M059J (cell line): ENCODE measurements around the gene DNAH5. TPM values are rescaled to one million over a fixed set of nuclear protein-coding genes. Genes with fewer than 3 reads are reported as not detected.

Source experiments
- DNase-seq: peaks from one replicate; pipeline ENCODE4 v3.0.0-alpha.2; 2012; ENCODE audit warnings: low read depth
- total RNA-seq: library from RNA; depleted of rRNA; stranded (reverse); fragments of >200 nt; shearing (Covaris generic); gene quantifications from 2 replicates; pipeline ENCODE4 v1.2.3, GENCODE V29; 2014

Gene DNAH5
- total RNA-seq, 1 experiment from 2014 or later, result 3.0 TPM

DNA sequence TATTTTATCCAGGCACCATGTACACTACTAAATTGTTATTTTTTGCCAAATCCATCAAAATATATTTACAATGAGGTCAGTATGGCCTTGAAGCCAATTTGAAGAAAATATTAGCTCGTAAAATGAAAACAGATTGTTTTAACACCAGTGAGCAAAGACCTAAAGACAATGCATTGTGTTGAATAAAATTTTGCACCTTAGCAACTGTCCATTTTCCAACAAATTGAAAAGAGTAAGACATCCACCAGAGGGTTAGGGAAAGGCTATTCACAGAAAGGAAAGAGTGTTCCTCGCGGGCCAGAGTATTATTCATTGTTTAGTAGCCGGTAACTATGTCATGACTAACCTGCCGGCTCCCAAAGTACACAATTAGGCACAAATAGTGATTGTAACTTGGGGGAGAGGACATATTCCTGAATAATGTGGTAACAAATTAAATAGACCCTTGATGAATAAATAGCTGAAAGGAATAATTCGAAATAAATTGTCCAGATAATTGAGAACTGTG, 213.3 kb downstream of the DNAH5 start:
- peak; percentile 60 for DNase-seq

DNA sequence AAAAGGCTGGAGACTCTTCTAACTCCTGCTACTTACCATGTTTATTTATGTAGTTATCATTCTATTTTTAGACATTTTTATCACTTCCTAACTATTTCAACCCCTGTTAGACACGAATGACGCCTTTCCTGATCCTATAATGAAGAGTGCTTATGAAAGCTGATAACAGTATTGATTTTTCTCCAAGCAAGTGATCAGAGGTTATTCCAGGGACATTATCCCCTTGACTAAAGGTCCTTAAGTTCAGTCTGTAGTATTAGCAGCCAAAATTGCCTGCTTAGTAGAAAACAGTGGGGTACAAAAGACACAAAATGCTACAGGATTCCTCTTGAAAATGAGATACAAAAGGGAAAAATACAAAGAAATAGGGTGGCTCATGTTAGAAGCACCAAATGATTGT, 235.6 kb downstream of the DNAH5 start:
- DNase-seq, result no peak

DNA sequence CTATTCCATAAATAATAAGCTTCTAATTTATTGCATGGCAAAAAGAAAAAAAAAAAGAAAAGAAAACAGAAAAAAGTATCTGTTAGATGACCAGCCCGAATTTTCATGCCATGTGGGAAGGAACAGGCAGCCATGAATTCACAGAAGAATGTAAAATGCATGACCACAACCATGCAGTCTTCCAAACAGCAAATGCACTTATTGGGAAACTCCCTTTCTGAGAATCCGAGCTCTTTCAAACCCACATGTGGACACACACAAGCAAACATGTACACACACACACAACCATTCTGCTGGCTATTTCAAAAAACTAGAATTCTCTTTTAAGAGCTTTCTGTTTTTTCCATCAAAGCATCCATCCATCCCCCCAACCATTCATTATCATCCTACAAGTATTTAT, 236.1 kb downstream of the DNAH5 start:
- DNase-seq, result no peak

DNA sequence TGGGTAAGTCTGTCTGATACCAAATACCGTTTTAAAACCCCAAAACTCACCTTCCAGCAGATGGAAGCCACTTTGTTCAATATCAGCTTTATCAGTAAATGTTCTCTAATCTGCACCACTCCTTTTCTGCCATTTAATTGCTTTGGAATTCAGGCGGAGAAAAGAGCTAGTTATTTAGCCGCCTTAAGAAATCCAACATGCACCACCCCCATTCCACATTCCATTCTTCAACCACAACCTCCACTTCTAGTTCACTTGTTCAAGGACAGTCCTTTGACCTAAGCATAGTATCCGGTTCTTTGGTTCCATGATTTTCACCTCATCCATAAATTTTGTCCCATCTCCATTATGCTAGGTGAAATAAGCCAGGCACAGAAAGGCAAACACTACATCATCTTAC, 240.1 kb downstream of the DNAH5 start:
- DNase-seq, result peak; percentile 21

DNA sequence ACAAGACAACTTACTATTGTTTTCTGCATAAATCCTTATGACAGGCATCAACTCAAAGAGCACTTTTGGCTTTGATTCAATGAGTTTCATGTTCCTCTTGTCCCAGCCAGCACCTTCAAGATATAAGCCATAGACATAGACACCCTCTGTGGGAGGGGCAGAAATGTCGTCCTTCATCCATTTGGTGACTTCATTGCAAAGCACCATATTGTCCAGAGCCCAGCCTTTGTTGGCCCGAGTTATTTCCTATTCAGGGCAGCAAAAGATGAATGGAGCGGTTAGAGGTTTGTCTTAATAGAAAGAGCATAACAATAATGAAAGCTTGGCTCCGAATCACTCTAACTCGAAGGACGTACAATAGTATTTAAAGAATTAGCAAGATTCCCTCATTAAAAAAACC, 243.9 kb downstream of the DNAH5 start:
- DNase-seq, result no peak

DNA sequence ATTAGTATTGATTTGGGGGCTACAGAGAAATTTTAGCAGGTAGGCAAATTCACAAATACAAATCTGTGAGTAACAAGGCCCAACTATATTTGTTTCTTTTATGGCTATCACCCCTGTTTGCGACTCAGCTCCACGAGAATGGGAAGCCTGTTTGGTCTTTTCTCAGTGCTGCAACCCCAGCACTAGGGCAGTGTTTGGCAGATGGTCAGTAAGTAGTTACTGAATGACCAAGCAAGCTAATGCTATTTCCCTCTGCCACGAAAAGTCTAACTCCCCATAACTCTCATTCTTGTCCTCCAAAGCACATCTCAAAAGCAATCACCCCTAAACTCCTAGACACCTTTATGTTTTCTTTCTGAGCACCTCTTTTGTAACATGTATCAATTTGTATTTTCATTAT, 245.6 kb downstream of the DNAH5 start:
- DNase-seq, result no peak

DNA sequence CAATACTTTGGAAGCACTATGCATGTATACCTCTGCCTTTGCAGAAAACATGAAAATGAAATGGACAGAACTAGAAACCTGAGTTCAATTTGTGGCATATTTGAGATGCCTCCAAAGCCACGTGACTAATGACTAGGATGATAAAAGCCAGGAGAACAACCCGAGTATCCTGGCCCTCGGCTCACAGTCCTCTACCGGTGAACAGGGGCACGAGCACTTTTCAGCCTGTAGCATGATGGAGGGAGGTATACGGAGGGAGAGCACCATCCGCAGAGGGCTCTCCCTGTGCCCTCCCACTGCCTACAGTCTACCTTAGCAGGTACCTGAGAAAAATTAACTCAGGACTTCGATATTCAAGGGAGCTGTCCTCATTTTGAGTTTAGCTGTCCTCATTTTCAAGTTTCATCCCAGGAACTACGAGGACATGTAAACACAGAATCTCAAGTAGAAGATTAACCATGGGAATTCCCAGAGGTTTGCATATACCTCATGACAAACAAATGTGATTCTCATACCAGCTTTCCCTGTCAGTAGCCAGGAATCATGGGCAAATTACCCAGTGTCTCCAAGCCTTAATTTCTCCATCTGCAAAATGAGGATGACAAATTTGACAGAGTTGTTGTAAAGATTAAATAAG, 249.3 kb downstream of the DNAH5 start:
- DNase-seq, result peak; percentile 21

DNA sequence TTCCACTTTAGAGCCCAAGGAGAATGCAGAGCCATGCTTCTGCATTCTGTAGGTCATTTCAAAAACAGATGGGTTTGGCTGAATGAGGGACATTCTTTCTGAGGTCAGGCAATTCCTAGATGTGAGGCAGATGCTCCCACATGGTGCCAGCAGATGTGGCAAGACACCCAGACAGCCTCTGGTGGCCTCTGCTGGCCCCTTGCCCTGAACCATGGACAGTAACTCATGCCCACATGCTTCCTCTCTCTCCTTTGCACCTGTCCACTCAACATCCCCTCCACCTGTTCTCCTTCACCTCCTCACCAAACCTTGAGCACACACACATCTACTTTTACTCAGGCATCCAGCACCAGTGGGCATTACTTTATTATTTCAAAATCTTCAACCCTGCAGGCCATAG, 252.3 kb downstream of the DNAH5 start:
- no peak for DNase-seq

DNA sequence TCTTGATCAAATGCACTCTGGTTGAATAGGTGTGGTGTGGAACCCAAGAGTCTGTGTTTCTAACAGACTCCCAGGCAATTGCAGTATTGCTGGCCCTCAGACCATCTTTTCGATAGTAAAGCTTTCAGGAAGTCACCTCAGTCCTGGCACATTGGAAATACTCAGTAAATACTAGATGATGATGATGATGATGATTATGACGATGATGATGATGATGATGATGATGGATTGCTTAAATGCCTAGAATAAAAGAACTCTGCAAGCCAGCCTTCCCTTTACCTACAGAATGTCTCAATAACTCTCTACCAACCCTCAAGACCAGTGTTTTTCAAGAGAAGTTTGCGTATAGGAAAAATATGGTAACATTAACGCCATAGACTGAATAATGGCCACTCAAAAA, 268.0 kb downstream of the DNAH5 start:
- no peak for DNase-seq

DNA sequence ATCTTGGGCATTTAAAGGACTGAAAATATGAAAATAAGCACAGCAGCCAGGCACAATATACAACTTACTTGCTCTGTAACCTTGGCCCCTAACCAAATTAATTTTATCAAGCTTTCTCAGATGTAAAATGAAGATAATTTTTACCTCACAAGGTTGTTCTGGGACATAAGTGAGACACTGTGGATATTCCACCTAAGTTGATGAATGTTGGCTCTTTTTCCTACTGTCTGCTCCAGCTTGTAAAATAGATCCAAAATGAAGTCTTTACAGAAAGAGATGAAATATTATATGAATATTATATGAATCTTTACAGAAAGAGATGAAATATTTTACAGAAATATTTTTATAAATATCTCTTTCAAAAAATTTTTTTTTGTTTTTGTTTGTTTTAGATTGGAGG, 270.1 kb downstream of the DNAH5 start:
- no peak for DNase-seq

DNA sequence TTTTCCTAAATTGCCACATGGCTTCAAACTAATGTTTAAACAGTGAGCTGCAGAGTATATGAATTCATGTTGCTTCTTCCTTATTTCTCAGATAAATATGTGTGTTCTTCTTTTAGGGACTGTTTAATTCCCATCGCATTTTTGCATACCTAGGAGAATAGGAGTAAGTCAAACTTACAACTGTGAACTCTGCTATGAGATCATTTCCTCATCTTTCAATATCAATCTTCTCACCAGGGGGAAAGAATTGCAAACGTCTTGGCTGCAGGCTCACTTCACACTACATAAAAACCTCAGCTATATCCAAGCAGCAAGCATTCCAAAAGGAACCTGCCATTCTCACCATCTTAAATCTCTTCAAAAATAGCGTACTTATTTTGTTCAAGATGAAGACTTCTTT, 271.0 kb downstream of the DNAH5 start:
- no peak for DNase-seq

DNA sequence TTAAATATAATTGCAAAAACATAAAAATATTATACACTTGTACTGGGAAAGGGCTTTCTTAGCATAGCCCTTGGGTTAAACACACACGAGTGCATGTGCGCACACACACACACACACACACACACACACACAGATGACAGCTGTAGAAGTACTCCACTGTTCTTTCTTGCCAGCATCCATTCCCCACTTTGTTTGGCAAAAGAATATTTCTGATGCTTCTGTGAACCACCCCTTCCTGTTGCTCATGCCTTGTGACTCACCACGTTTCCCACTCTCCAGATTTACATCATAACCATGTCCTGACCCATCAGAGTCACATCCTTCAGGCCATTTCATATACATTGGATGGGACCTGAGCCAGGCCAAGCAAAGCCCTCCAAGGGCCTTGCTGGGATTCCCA, 280.1 kb downstream of the DNAH5 start:
- DNase-seq, result peak; percentile 92

DNA sequence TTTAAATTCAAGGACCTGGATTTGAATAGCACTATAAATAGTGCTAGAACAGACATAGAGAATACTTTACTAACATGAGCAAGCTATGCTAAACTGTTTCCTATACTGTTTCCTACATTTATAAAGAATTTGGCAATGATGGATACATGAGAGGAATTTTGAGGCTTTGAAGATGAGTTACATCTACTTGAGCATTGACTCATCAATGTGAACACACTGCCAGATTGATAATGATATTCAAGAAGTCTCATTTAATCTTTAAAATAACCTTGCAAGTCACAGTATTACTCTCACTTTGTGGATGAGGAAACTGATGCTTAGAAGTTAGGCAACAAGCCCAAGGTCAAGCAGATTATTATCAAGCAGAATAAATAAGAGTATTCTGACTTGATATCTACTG, 281.9 kb downstream of the DNAH5 start:
- DNase-seq, result peak; percentile 18

DNA sequence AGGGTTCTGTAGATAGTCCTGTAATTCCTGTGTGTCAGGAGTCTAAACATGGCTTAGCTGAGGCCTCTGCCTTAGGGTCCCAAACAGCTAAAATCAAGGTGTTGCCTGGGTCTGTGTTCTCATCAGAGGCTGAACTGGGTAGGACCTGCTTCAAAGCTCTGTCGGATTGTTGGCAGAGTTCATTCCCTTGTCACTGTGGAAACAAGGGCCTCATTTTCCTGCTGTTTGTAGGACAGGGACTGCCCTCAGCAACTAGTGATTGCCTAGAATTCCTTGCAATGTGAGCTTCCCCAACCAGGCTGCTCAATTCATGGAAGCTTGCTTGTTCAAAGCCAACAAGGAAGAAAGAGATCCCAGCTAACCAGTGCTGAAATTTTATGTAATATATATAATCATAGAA, 283.2 kb downstream of the DNAH5 start:
- DNase-seq, result no peak

DNA sequence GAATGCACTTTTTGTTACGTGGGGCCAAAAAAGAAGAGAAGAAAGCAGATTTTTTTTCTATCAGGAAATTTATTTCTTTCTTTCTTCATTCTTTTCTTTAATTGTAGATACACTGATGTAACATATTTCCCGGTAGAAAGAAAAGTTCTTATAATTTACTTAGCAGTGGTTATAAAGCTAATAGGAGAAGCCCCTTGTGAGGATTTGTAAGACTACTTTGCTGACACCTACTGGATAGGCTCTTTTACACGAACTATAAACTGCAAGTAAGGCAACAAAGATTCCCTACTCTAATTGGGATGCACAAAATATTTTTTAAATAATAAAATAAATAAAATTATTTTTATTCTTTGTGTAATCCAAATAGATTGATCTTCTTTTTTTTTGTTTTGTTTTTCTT, 284.4 kb downstream of the DNAH5 start:
- peak; percentile 58 for DNase-seq

DNA sequence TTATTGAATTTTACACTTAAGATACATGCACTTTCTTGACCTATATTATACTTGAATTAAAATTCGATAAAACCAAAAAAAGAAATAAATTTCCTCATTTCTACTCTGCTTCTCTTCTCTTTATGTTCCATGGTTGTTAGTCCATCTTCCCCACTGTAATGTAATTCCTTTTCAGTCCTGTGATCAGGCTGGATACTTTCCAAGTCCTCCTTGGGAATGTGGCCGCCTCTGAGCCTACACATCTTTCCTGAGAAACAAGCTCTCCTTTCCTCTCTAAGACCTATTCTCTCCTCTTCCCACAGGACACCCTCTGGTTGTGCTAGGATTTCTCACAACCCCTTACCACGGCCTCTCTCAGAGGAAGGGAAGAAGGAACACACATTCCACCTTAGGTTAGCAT, 285.1 kb downstream of the DNAH5 start:
- DNase-seq, result peak; percentile 36

DNA sequence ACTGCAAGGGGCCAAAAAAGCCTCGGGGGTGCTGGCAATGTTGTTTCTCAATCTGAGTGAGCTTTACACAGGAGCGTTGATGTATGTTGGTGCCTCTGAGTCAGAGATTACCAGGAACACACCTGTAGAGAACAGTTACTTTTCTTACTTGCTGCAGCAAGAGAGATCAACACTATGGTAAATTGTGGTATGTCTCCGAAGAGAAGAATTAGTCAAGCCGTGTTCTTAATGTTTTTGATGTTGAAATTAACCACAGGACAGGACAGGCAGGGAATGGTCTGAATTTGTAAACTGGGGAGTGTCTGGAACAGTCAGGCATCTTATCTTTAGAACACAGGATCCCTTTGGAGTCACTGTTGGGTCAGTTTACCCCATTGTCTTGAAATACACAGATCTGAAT, 285.7 kb downstream of the DNAH5 start:
- DNase-seq, result peak; percentile 31

DNA sequence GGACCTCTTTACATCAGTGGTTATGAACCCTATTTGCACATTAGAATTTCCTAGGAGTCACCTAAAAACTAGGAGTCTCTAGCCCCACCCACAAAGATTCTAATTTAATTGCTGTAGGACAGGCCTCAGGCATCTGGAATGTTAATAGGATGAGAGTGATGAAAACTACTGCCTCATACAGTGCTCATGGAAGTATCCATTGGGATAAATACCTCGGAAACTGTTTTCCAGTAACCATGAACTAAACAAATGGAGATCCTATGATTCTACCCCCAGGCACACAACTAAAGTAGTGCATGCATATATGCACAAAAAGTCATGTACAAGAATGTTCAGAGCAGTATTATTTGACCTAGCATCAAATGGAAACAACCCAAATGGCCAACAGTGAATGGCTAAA, 286.3 kb downstream of the DNAH5 start:
- DNase-seq, result no peak

DNA sequence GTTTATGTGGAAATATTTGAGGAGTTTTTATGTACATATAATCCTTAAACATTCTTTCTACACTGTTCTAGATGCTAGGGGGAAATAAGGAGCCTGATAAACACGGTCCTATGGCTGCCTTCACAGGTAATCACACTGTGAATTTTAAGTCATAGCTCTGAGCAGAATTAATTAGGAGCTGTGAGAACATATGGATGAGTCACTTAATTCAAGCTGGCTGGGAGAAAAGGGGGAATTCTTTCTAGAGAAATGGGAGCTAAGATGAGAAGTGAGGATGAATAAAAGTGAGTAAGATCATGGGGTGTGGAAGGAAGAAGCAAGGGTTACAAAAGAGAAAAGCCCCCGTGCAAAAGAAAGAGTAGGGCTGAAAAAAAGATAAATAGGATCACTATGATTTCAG, 290.8 kb downstream of the DNAH5 start:
- DNase-seq, result no peak

DNA sequence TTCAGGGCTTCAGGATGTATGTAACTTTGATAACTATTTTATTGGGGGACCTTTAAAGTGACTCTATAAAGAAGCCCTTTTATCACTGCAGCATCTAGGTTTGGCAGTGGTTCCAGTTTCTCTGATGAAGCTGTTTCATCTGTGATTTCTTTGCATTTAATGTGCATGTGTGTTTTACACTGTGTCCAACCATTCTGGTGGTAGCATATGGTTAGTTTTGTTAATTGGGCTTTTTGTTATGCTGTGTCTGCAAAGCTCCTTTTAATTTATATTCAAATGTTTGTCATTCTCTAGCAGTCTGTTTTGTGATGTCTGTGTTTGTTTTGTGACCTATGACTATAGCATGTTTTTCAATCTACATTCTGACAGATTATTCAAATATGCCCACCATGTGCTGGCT, 294.8 kb downstream of the DNAH5 start:
- DNase-seq, result no peak

DNA sequence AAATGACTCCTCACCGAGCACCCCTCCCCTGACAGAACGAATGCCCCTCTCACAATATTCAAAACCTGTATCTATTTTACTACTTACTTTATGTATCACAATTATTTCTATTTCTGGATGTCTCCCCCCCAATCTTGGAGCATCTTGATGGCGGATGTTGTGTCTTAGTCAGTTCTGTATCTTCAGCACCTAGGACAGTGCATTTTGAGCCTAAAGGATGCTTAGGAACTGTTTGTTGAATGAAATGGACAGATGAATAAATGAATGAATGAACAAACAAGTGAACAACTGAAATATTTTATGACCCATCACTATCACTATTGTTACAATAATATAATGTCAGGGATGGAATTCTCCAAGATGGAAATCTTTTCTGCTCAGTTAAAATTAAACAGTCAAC, 295.7 kb downstream of the DNAH5 start:
- DNase-seq, result no peak

DNA sequence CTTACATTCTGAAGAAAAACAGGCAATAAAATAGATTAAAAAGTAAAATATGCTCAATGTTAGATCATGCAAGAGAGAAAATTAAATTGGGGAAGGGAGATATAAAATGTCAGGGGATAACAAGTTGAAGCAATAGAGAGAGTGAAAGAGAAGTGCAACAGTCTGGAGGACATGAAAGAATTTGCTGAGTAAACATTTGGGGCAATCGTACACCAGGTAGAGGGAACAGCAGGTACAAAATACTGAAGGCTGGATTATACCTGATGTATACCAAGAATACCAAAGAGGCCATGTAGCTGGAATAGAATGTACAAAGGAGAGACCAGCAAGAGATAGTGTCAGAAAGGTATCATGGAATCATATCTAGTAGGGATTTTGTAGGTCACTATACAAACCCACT, 300.8 kb downstream of the DNAH5 start:
- DNase-seq, result no peak

DNA sequence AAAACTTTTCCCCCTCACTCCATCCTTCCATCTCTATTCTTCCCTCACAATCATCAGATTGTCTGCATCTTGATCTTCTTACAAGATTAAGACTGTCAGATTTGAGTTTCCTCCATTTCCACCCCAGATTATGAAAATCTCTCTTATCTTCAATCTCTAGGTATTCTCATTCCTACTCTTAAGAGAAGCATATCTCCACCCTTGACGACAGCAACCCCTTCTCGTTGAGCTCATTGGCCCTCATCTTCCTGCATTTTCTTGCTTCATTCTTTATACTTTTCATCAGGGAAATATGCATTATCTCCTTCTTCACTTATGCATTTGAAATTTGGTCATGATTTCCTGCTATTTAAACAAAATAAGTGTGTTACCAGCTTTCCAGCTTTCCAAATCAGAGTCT, 301.3 kb downstream of the DNAH5 start:
- no peak for DNase-seq
